NT2/D1 (cell line): ENCODE results near the gene LOXHD1.

Experiments
- DNase-seq: peaks from one replicate; pipeline ENCODE4 v3.0.0-alpha.2; 2011; ENCODE audit warnings: low read depth, low spot score
- H3K27me3 ChIP-seq: 2 replicates; pipeline ENCODE4 v1.6.0; 2011; ENCODE audit warnings: mild to moderate bottlenecking; ENCODE audit not compliant: insufficient read length, insufficient read depth
- H3K36me3 ChIP-seq: 2 replicates; pipeline ENCODE4 v1.6.1; 2011; ENCODE audit warnings: mild to moderate bottlenecking, low read length, mixed read lengths; ENCODE audit not compliant: insufficient read depth, insufficient read length
- H3K4me1 ChIP-seq: 2 replicates; pipeline ENCODE4 v1.5.1; 2011; ENCODE audit not compliant: insufficient read depth, insufficient read length
- H3K4me3 ChIP-seq: 2 replicates; pipeline ENCODE4 v1.5.1; 2011; ENCODE audit warnings: low read depth; ENCODE audit not compliant: insufficient read length
- H3K9ac ChIP-seq: 2 replicates; pipeline ENCODE4 v1.6.0; 2011; ENCODE audit warnings: low read depth; ENCODE audit not compliant: insufficient read length
- H3K9me3 ChIP-seq: 2 replicates; pipeline ENCODE4 v1.5.1; 2011; ENCODE audit warnings: mild to moderate bottlenecking, low read length; ENCODE audit not compliant: insufficient read depth
- SUZ12 ChIP-seq: IDR thresholded peaks from 2 replicates; pipeline ENCODE4 v1.6.1; 2011; ENCODE audit not compliant: insufficient read length, insufficient read depth; ENCODE audit errors: extremely low read depth
- YY1 ChIP-seq: IDR thresholded peaks from 2 replicates; pipeline ENCODE4 v1.6.1; 2011; ENCODE audit not compliant: insufficient read length, insufficient read depth
- ZNF274 ChIP-seq: IDR thresholded peaks from 2 replicates; pipeline ENCODE4 v1.6.1; 2011; ENCODE audit warnings: mild to moderate bottlenecking, low read depth, low read length

The LOXHD1 gene

DNA sequence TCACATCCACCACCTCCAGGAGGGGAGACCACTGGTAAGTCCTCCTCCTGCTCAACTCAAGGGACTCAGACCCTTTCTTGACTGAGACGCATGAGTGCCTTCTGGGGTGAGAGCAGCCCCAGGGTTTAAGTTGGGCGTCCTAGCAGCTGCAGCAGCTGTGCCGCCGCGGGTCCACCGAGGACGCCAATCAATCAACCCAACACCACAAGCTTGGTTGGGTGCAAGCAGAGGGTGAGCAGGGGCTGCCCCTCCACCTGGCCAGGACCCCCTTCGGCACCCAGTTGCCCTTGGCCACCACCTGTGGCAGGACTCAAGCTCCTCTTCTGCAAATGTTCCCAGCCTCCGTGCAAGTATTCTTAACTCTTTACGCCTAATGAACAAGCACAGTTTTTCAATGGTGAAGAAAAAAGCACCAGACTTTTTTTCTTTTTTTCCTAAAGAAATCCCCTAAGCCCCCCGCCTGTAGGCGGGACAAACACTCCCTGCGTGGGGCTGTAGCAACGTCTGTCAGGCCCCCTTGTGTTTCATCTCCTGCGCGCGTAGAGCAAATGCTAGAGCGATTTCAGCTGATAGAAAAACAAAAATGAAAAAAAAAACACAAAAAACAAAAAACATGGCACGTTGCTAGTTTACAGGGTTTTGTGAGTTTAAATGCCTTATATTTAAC, 197.1 kb downstream of the LOXHD1 start:
- no peaks in the 10 kb centered on the region; the same call in 1 of the 2 replicates for H3K9me3 ChIP-seq
- H3K4me1 ChIP-seq, result peaks cover 1% of the 10 kb centered on the region
- no peaks in the 10 kb centered on the region for H3K27me3 ChIP-seq
- no peaks in the 10 kb centered on the region for H3K36me3 ChIP-seq
- TF ChIP-seq YY1 (no peak), SUZ12 (no peak)
- H3K9ac ChIP-seq, result no peak overlapping the region
- DNase-seq, result no peak
- H3K4me3 ChIP-seq, result no peak overlapping the region

GRCh38 chr18:46458472-46458871, 198.5 kb downstream of the LOXHD1 start:
- H3K36me3 ChIP-seq, result no peaks in the 10 kb centered on the region
- H3K9me3 ChIP-seq, result no peaks in the 10 kb centered on the region; the same call in 1 of the 2 replicates
- H3K9ac ChIP-seq, result no peak overlapping the region
- H3K4me1 ChIP-seq, result no peaks in the 10 kb centered on the region
- H3K27me3 ChIP-seq, result no peaks in the 10 kb centered on the region
- TF ChIP-seq SUZ12 (no peak), YY1 (no peak), ZNF274 (no peak)
- no peak overlapping the region for H3K4me3 ChIP-seq
- DNase-seq, result no peak

- no peak for DNase-seq
- Histone ChIP-seq H3K4me3 (no peak overlapping the region), H3K27me3 (no peaks in the 10 kb centered on the region), H3K9ac (no peak overlapping the region), H3K36me3 (no peaks in the 10 kb centered on the region), H3K4me1 (no peaks in the 10 kb centered on the region), H3K9me3 (peaks cover 12% of the 10 kb centered on the region)
- TF ChIP-seq SUZ12 (no peak), YY1 (no peak), ZNF274 (no peak)
Measured at GRCh38 chr18:46456691-46457090, 200.3 kb downstream of the LOXHD1 start.

GRCh38 chr18:46452820-46453219, 204.2 kb downstream of the LOXHD1 start:
- Histone ChIP-seq H3K9me3 (peaks cover 42% of the 10 kb centered on the region), H3K4me3 (no peak overlapping the region), H3K36me3 (no peaks in the 10 kb centered on the region), H3K4me1 (peaks cover 3% of the 10 kb centered on the region), H3K27me3 (no peaks in the 10 kb centered on the region), H3K9ac (no peak overlapping the region)
- TF ChIP-seq ZNF274 (no peak), YY1 (no peak), SUZ12 (no peak)
- no peak for DNase-seq

- H3K27me3 ChIP-seq, result no peaks in the 10 kb centered on the region
- TF ChIP-seq ZNF274, result no peak
- H3K9ac ChIP-seq, result no peak overlapping the region
- peaks cover 3% of the 10 kb centered on the region for H3K4me1 ChIP-seq
- no peaks in the 10 kb centered on the region for H3K36me3 ChIP-seq
- no peak for DNase-seq
- H3K4me3 ChIP-seq, result no peak overlapping the region
- H3K9me3 ChIP-seq, result peaks cover 42% of the 10 kb centered on the region
Measured at GRCh38 chr18:46449499-46449898, 207.5 kb downstream of the LOXHD1 start.

DNA sequence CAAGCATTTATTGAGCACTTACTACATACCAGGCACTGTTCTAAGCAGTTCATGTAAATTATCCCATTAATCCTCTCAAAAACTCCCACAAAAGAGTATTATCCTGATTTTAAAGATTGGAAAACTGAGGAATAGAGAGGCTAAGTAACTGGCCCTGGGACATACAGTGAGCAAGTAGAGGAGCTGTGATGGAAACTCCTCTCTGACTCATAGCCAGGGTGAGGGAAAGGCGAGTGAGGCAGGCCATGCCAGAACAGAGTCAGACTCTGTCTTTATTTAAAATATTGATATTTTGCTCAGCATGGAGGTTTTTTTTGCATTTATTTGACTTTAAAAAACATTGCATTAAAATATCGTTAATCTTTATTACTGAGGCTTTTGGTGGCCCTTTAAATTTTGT, 208.0 kb downstream of the LOXHD1 start:
- peaks cover 42% of the 10 kb centered on the region for H3K9me3 ChIP-seq
- H3K27me3 ChIP-seq, result no peaks in the 10 kb centered on the region
- H3K9ac ChIP-seq, result no peak overlapping the region
- no peaks in the 10 kb centered on the region for H3K36me3 ChIP-seq
- H3K4me1 ChIP-seq, result peaks cover 3% of the 10 kb centered on the region
- no peak for DNase-seq
- no peak for TF ChIP-seq YY1
- TF ChIP-seq ZNF274, result no peak
- TF ChIP-seq SUZ12, result no peak
- H3K4me3 ChIP-seq, result no peak overlapping the region

DNA sequence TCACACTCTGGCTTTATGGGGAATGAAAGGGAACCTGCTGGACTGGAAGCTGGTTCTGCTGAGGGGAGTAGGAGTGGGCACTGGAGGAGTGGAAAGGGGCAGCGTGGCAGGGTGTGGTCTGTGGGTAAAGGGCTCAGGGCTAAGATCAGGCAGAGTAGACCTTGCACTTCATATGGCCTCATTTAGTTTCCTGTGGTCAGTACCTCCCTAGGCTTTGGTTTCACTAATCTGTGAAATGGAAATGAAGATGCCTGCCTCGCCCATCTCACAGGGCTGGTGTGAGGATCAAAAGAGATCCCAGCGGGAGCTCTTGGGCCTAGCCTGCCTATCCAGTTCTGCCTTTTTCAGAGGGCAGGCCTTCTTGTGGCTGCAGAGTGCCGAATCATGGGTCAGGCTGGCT, 208.7 kb downstream of the LOXHD1 start:
- H3K4me1 ChIP-seq, result peaks cover 3% of the 10 kb centered on the region
- H3K27me3 ChIP-seq, result no peaks in the 10 kb centered on the region
- TF ChIP-seq SUZ12, result no peak
- no peak for TF ChIP-seq YY1
- no peak for TF ChIP-seq ZNF274
- H3K9me3 ChIP-seq, result peaks cover 42% of the 10 kb centered on the region
- DNase-seq, result no peak
- no peak overlapping the region for H3K4me3 ChIP-seq
- H3K36me3 ChIP-seq, result no peaks in the 10 kb centered on the region
- H3K9ac ChIP-seq, result no peak overlapping the region

DNA sequence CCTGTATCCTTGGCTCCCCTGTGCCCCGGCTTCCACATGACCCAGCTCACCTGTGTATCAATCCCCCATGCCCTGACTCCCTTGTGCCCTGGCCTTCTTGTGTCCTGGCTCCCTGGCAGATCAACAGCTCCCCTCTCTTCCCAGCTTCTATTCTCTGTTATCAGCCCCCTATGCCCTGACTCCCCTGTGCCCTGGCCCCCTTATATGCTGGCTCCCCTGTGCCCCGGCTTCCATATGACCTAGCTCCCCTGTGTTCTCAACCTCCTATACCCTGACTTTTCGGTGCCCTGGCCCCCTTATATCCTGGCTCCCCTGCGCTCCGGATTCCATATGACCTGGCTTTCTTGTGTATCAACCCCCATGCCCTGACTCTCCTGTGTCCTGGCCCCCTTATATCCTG, 209.2 kb downstream of the LOXHD1 start:
- no peak for DNase-seq
- Histone ChIP-seq H3K27me3 (no peaks in the 10 kb centered on the region), H3K4me3 (no peak overlapping the region), H3K9me3 (peaks cover 37% of the 10 kb centered on the region), H3K4me1 (peaks cover 3% of the 10 kb centered on the region), H3K9ac (no peak overlapping the region), H3K36me3 (no peaks in the 10 kb centered on the region)
- TF ChIP-seq SUZ12, result no peak
- no peak for TF ChIP-seq ZNF274
- TF ChIP-seq YY1, result no peak
